K562 (cell line): ENCODE data around the gene RSPH1. TPM values are rescaled to one million over a fixed set of nuclear protein-coding genes. Genes with fewer than 3 reads are reported as not detected.
A peak's percentile ranks its signal among the peaks of the same experiment; 100 is the strongest.

Source experiments
- ATAC-seq: fragments of 200-7000 bp; cut with Tn5 transposase; 3 replicates; pipeline ENCODE4 v1.9.1; 2020; ENCODE audit warnings: moderate library complexity
- BruUV-seq: library from RNA; stranded (reverse); fragments of 400-500 nt; replicated peaks from 2 replicates; lab custom pipeline; 2021; lab: Mats Ljungman, UMichigan
- CTCF ChIA-PET: fragments of 300-600 bp; formaldehyde crosslinking; extraction: SDS; loops from one replicate; lab custom pipeline; 2021; ENCODE audit warnings: low intra/inter-chr PET ratio; lab: Yijun Ruan, JAX
- POLR2A ChIA-PET: fragments of 300-600, 350-650 bp; sonication (Branson Sonifier 250); formaldehyde crosslinking; extraction: SDS; loops from one replicate; lab custom pipeline; 2021; ENCODE audit warnings: antibody characterized with exemption, inconsistent platforms; lab: Yijun Ruan, JAX
- DNase-seq, 4 experiments: peaks; one replicate each; pipeline versions ENCODE4 v3.0.0 to v3.0.0-alpha.2; 2011 to 2018; ENCODE audit warnings: low spot score in 3 of 4, mixed read lengths in 3 of 4; ENCODE audit errors: extremely low read depth in 1 of 4
- FAIRE-seq: peaks from 2 replicates; lab custom pipeline; 2011; peaks lifted over from hg19 to GRCh38; lab: Jason Lieb, UNC
- H2AFZ ChIP-seq: 2 replicates; pipeline ENCODE4 v1.6.0; 2011; ENCODE audit warnings: low read depth, low read length, control low read depth, inconsistent platforms
- H3K27ac ChIP-seq: fragments of 200-600 bp; 3 replicates; pipeline ENCODE4 v1.8.0; 2011; ENCODE audit warnings: low read depth, mild to moderate bottlenecking, control low read depth, inconsistent platforms, low read length, moderate library complexity, mixed read lengths; ENCODE audit errors: extremely low read depth
- H3K27me3 ChIP-seq, 2 experiments: fragments of 300-600 bp in 1 of 2; 2 replicates in 1 of 2; 3 replicates in 1 of 2; pipeline versions ENCODE4 v1.6.0 to v1.8.0; 2011; ENCODE audit warnings: inconsistent platforms in 2 of 2, low read length in 2 of 2, mild to moderate bottlenecking in 1 of 2, mixed read lengths in 1 of 2, moderate library complexity in 1 of 2; ENCODE audit not compliant: control insufficient read depth in 2 of 2, insufficient read depth in 2 of 2
- H3K36me3 ChIP-seq: fragments of 300-600 bp; 3 replicates; pipeline ENCODE4 v1.8.0; 2011; ENCODE audit warnings: mild to moderate bottlenecking, low read length, inconsistent platforms; ENCODE audit not compliant: control insufficient read depth, insufficient read depth
- H3K4me1 ChIP-seq, 2 experiments: fragments of 200-600 bp in 1 of 2; replicated peaks in 1 of 2; 2 replicates in 1 of 2; 3 replicates in 1 of 2; pipeline versions ENCODE4 v1.5.1 to v1.8.0; 2011; ENCODE audit warnings: inconsistent platforms in 2 of 2, low read length in 2 of 2, mild to moderate bottlenecking in 1 of 2, mixed read lengths in 1 of 2, moderate library complexity in 1 of 2; ENCODE audit not compliant: control insufficient read depth in 2 of 2, insufficient read depth in 2 of 2
- H3K4me2 ChIP-seq: 2 replicates; pipeline ENCODE4 v1.6.1; 2011; ENCODE audit warnings: low read length, control low read depth, inconsistent platforms, mixed read lengths; ENCODE audit not compliant: insufficient read depth
- H3K4me3 ChIP-seq: fragments of 200-600 bp; sonication (generic), shearing (Covaris generic); 2 replicates; pipeline ENCODE4 v1.5.1; 2016; ENCODE audit warnings: control low read depth, inconsistent platforms
- H3K79me2 ChIP-seq: fragments of 200-600 bp; 3 replicates; pipeline ENCODE4 v1.8.0; 2011; ENCODE audit warnings: low read length, inconsistent platforms; ENCODE audit not compliant: control insufficient read depth, insufficient read depth
- H3K9ac ChIP-seq, 2 experiments: 2 replicates each; pipeline versions ENCODE4 v1.6.0 to v1.6.1; 2011; ENCODE audit warnings: low read depth in 2 of 2, low read length in 2 of 2, control low read depth in 1 of 2, inconsistent platforms in 1 of 2, mild to moderate bottlenecking in 1 of 2, mixed read lengths in 1 of 2; ENCODE audit not compliant: insufficient read depth in 1 of 2
- H3K9me1 ChIP-seq: one replicate; pipeline ENCODE4 v1.6.0; 2011; ENCODE audit warnings: inconsistent platforms, mild to moderate bottlenecking, low read length, moderate library complexity; ENCODE audit not compliant: control insufficient read depth, insufficient read depth
- H3K9me3 ChIP-seq: replicated peaks from 2 replicates; pipeline ENCODE4 v1.5.1; 2011; ENCODE audit warnings: low read depth, low read length, inconsistent platforms; ENCODE audit not compliant: control insufficient read depth, insufficient read depth
- H4K20me1 ChIP-seq: replicated peaks from 2 replicates; pipeline ENCODE4 v1.6.1; 2011; ENCODE audit warnings: low read length, inconsistent platforms, mixed read lengths; ENCODE audit not compliant: control insufficient read depth, insufficient read depth
- FOXA1 ChIP-seq: fragments of 450-650 bp; IDR thresholded peaks from 2 replicates; pipeline ENCODE4 v1.6.1; 2016; ENCODE audit warnings: mild to moderate bottlenecking, borderline replicate concordance
- HDAC1 ChIP-seq, 2 experiments: fragments of 450-650 bp; IDR thresholded peaks; 2 replicates each; pipeline ENCODE4 v1.6.1; 2016 to 2017; ENCODE audit warnings: inconsistent platforms in 1 of 2, mild to moderate bottlenecking in 1 of 2, moderate library complexity in 1 of 2
- JUND ChIP-seq, 2 experiments: IDR thresholded peaks; 2 replicates in 1 of 2; 3 replicates in 1 of 2; pipeline ENCODE4 v1.6.1; 2011; ENCODE audit warnings: borderline replicate concordance in 2 of 2, low read depth in 2 of 2, low read length in 2 of 2, improper control_type of control experiment in 1 of 2, missing biosample characterization in 1 of 2, missing genetic modification characterization in 1 of 2, missing genetic modification reagents in 1 of 2
- NCOA2 ChIP-seq, 2 experiments: fragments of 450-650 bp; IDR thresholded peaks; 2 replicates each; pipeline ENCODE4 v1.6.1; 2018; ENCODE audit warnings: mild to moderate bottlenecking in 2 of 2, moderate library complexity in 1 of 2; ENCODE audit not compliant: partially characterized antibody in 2 of 2
- NFE2 ChIP-seq: IDR thresholded peaks from 2 replicates; pipeline ENCODE4 v1.6.1; 2014; ENCODE audit warnings: antibody characterized with exemption, low read depth
- RBM39 ChIP-seq: fragments of 200-400 bp; formaldehyde crosslinking; optimal IDR thresholded peaks from 2 replicates; pipeline ENCODE3; 2018; ENCODE audit warnings: low read depth, low read length
- SPI1 ChIP-seq: IDR thresholded peaks from 2 replicates; pipeline ENCODE4 v1.6.1; 2011; ENCODE audit warnings: low read depth, low read length, control low read depth, borderline replicate concordance
- STAG1 ChIP-seq: sonication (generic); formaldehyde crosslinking; IDR thresholded peaks from 2 replicates; pipeline ENCODE4 v1.5.0; 2020; ENCODE audit warnings: missing genetic modification reagents, borderline replicate concordance
- TFAM ChIP-seq: fragments of 250-450 bp; sonication (Bioruptor Pico); conservative IDR thresholded peaks from 2 replicates; pipeline ENCODE4 v1.5.0; 2021; ENCODE audit warnings: mild to moderate bottlenecking, moderate library complexity
- TRIM28 ChIP-seq: fragments of 450-650 bp; IDR thresholded peaks from 2 replicates; pipeline ENCODE4 v1.6.1; 2017
- XRCC5 ChIP-seq: fragments of 200-400 bp; formaldehyde crosslinking; IDR thresholded peaks from 2 replicates; pipeline ENCODE4 v1.6.1; 2017; ENCODE audit warnings: low read depth, mild to moderate bottlenecking, low read length
- WGBS: fragments of 100-300 bp; shearing (Covaris generic); methylation state at CpG from one replicate; pipeline ENCODE4 v1.1.6; 2016; ENCODE audit warnings: low coverage, mixed read lengths; ENCODE audit not compliant: insufficient coverage; ENCODE audit errors: missing lambda C conversion rate; 5-methylcytosine and 5-hydroxymethylcytosine counted together
- in situ Hi-C: fragments of 300-500 bp; cut with MboI; formaldehyde crosslinking; loops from 4 replicates; pipeline ENCODE4 v1.15.0; 2018; ENCODE audit warnings: inconsistent platforms, mixed read lengths
- intact Hi-C: fragments of 100-400 bp; cut with micrococcal nuclease; formaldehyde crosslinking; loops from 2 replicates; pipeline ENCODE4 v1.14.2; 2022
- polyA plus RNA-seq, 8 experiments: library from polyadenylated mRNA; depleted of rRNA in 4 of 8; stranded (reverse) in 5 of 8; unstranded in 3 of 8; fragments of >200 nt; fragmentation: Nextera tagmentation in 2 of 8; fragmentation: Illumina TruSeq in 1 of 8; extraction: Ambion mirVana in 2 of 8; extraction: Trizol in 1 of 8; gene quantifications; 2 replicates each; pipeline versions ENCODE4 v1.2.1 to v1.2.3, GENCODE V29; 2011 to 2014; ENCODE audit warnings: inconsistent platforms in 1 of 8, missing spikeins in 1 of 8
- total RNA-seq, 7 experiments: library from RNA; depleted of rRNA in 6 of 7; stranded (reverse); fragments of >200 nt in 6 of 7; fragmentation: Illumina TruSeq in 2 of 7; extraction: Trizol in 2 of 7; gene quantifications; 2 replicates each; pipeline versions ENCODE4 v1.2.1 to v1.2.3, GENCODE V29; 2011 to 2021; ENCODE audit warnings: low replicate concordance in 1 of 7
- TF ChIP-seq, protein P1 (sequence below): fragments of 450-650 bp; formaldehyde crosslinking; IDR thresholded peaks from 2 replicates; pipeline ENCODE4 v1.4.0; 2020; ENCODE audit warnings: mild to moderate bottlenecking, moderate library complexity
- TF ChIP-seq, protein P2 (sequence below): sonication (generic); formaldehyde crosslinking; IDR thresholded peaks from 2 replicates; pipeline ENCODE4 v1.8.0; 2023; ENCODE audit warnings: mild to moderate bottlenecking, missing genetic modification reagents

The RSPH1 gene
- total and polyA plus RNA-seq, 9 of the 15 experiments (the other 6 are each of a cell fraction or from before 2014, with no cell fraction given): 0.17 TPM; not detected in 8

- POLR2A ChIA-PET: interaction anchor here (2.3 to 3.5 kb wide), 2 partner anchors 8 to 10 kb away, joined by 11 to 14 read pairs; no protein-coding TSS in a partner anchor
- Histone ChIP-seq H3K9me1 (no peaks in the 10 kb centered on the region), H3K9me3 (no peaks in the 10 kb centered on the region), H3K9ac (no peak overlapping the region), H3K36me3 (no peaks in the 10 kb centered on the region), H3K79me2 (no peaks in the 10 kb centered on the region), H4K20me1 (peaks cover 14% of the 10 kb centered on the region), H3K4me1 (peaks cover 9 to 10% of the 10 kb centered on the region in 2 experiments), H2AFZ (no peak overlapping the region), H3K4me2 (no peak overlapping the region), H3K27me3 (peaks cover 48 to 67% of the 10 kb centered on the region in 2 experiments), H3K27ac (no peak overlapping the region), H3K4me3 (no peak overlapping the region)
- CTCF ChIA-PET: interaction anchor here (0.9 kb wide), 1 partner anchor 228 kb away, joined by 3 read pairs; no protein-coding TSS in a partner anchor
- ATAC-seq (peak; percentile 63), DNase-seq (peak in 2 of 4 experiments; percentile 36 to 48), FAIRE-seq (peak; percentile 70)
- no TSS peak for BruUV-seq
- intact Hi-C loops (loop anchor here (5.0 to 10.0 kb wide), 4 partner anchors 70 to 382 kb away; partner anchors contain the start of gene TFF1), in situ Hi-C loops (no loop called here)
- WGBS: 0% methylated on average over 4 of the region's 4 CpGs
- TF ChIP-seq XRCC5 (no peak), FOXA1 (no peak), JUND (IDR thresholded peaks at IDR 0.05; ENCODE audit: borderline replicate concordance, low read depth, low read length) (no peak), JUND (tag; IDR thresholded peaks at IDR 0.05; ENCODE audit: borderline replicate concordance, low read depth, low read length) (no peak), TRIM28 (no peak), NFE2 (no peak), NCOA2 (IDR thresholded peaks at IDR 0.05; ENCODE audit: partially characterized antibody in 2 of 2) (no peak), HDAC1 (IDR thresholded peaks at IDR 0.05) (no peak), TFAM (CRISPR knock-in tag) (no peak), STAG1 (peak; percentile 68; the same call in 1 of the 2 replicates), SPI1 (no peak), RBM39 (no peak)
- TF ChIP-seq, protein P1, sequence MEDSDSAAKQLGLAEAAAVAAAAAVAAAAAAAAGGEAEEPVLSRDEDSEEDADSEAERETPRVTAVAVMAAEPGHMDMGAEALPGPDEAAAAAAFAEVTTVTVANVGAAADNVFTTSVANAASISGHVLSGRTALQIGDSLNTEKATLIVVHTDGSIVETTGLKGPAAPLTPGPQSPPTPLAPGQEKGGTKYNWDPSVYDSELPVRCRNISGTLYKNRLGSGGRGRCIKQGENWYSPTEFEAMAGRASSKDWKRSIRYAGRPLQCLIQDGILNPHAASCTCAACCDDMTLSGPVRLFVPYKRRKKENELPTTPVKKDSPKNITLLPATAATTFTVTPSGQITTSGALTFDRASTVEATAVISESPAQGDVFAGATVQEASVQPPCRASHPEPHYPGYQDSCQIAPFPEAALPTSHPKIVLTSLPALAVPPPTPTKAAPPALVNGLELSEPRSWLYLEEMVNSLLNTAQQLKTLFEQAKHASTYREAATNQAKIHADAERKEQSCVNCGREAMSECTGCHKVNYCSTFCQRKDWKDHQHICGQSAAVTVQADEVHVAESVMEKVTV (CRISPR knock-in tag): peak; percentile 37; the same call in 1 of the 2 replicates
- TF ChIP-seq, protein P2, sequence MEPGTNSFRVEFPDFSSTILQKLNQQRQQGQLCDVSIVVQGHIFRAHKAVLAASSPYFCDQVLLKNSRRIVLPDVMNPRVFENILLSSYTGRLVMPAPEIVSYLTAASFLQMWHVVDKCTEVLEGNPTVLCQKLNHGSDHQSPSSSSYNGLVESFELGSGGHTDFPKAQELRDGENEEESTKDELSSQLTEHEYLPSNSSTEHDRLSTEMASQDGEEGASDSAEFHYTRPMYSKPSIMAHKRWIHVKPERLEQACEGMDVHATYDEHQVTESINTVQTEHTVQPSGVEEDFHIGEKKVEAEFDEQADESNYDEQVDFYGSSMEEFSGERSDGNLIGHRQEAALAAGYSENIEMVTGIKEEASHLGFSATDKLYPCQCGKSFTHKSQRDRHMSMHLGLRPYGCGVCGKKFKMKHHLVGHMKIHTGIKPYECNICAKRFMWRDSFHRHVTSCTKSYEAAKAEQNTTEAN: no peak
These were observed 41.2 kb upstream of the RSPH1 start for GRCh38 chr21:42537106-42537742.
